Astrocyte (in vitro differentiated cells and primary cell): ENCODE results near the gene PPFIA1. TPM values are rescaled to one million over a fixed set of nuclear protein-coding genes. Genes with fewer than 3 reads are reported as not detected.

Experiments used
- DNase-seq: peaks from one replicate; pipeline ENCODE4 v3.0.0-alpha.2; 2010; ENCODE audit warnings: low read depth
- FAIRE-seq: peaks from 2 replicates; lab custom pipeline; 2011; peaks lifted over from hg19 to GRCh38; lab: Jason Lieb, UNC
- H2AFZ ChIP-seq: 2 replicates; pipeline ENCODE4 v1.6.0; 2012; ENCODE audit warnings: low read depth, low read length, inconsistent platforms
- H3K27ac ChIP-seq: 2 replicates; pipeline ENCODE4 v1.5.1; 2011; ENCODE audit warnings: low read depth, low read length, inconsistent platforms
- H3K27me3 ChIP-seq: 2 replicates; pipeline ENCODE4 v1.6.0; 2011; ENCODE audit warnings: low read length, inconsistent platforms; ENCODE audit not compliant: insufficient read depth
- H3K36me3 ChIP-seq: 2 replicates; pipeline ENCODE4 v1.5.1; 2011; ENCODE audit warnings: low read length, inconsistent platforms; ENCODE audit not compliant: insufficient read depth
- H3K4me1 ChIP-seq: 2 replicates; pipeline ENCODE4 v1.5.1; 2011; ENCODE audit warnings: low read length, inconsistent platforms; ENCODE audit not compliant: insufficient read depth
- H3K4me2 ChIP-seq: 2 replicates; pipeline ENCODE4 v1.6.0; 2012; ENCODE audit warnings: low read length, inconsistent platforms
- H3K4me3 ChIP-seq: 2 replicates; pipeline ENCODE4 v1.5.1; 2011; ENCODE audit warnings: low read depth, mild to moderate bottlenecking, low read length, inconsistent platforms; ENCODE audit not compliant: insufficient read depth
- H3K79me2 ChIP-seq: 2 replicates; pipeline ENCODE4 v1.6.0; 2012; ENCODE audit warnings: mild to moderate bottlenecking, low read length, inconsistent platforms; ENCODE audit not compliant: insufficient read depth
- H3K9ac ChIP-seq: 2 replicates; pipeline ENCODE4 v1.6.0; 2012; ENCODE audit warnings: mild to moderate bottlenecking, low read length, inconsistent platforms
- H3K9me3 ChIP-seq: 2 replicates; pipeline ENCODE4 v1.5.1; 2012; ENCODE audit warnings: low read depth, mild to moderate bottlenecking, low read length, inconsistent platforms; ENCODE audit not compliant: insufficient read depth
- H4K20me1 ChIP-seq: 2 replicates; pipeline ENCODE4 v1.6.0; 2012; ENCODE audit warnings: low read length, inconsistent platforms; ENCODE audit not compliant: insufficient read depth
- H3K27ac Mint-ChIP-seq: one replicate; pipeline ENCODE4 v1.8.0; 2021; ENCODE audit warnings: mild to moderate bottlenecking, mixed read lengths; ENCODE audit not compliant: unreplicated experiment
- H3K27me3 Mint-ChIP-seq: one replicate; pipeline ENCODE4 v1.8.0; 2021; ENCODE audit warnings: low read depth, mixed read lengths; ENCODE audit not compliant: unreplicated experiment
- H3K36me3 Mint-ChIP-seq: one replicate; pipeline ENCODE4 v1.8.0; 2021; ENCODE audit warnings: low read depth, mixed read lengths; ENCODE audit not compliant: unreplicated experiment
- H3K4me1 Mint-ChIP-seq: one replicate; pipeline ENCODE4 v1.8.0; 2021; ENCODE audit warnings: low read depth, mixed read lengths; ENCODE audit not compliant: unreplicated experiment
- H3K4me3 Mint-ChIP-seq: one replicate; pipeline ENCODE4 v1.8.0; 2021; ENCODE audit warnings: mild to moderate bottlenecking, moderate library complexity, mixed read lengths; ENCODE audit not compliant: unreplicated experiment
- H3K9me3 Mint-ChIP-seq: one replicate; pipeline ENCODE4 v1.8.0; 2021; ENCODE audit warnings: mild to moderate bottlenecking, mixed read lengths; ENCODE audit not compliant: unreplicated experiment
- CTCF ChIP-seq: IDR thresholded peaks from 2 replicates; pipeline ENCODE4 v1.5.1; 2011; ENCODE audit warnings: low read depth, mild to moderate bottlenecking, inconsistent platforms, low read length, moderate library complexity; ENCODE audit not compliant: insufficient read depth
- EZH2 ChIP-seq: IDR thresholded peaks from 2 replicates; pipeline ENCODE4 v1.6.1; 2012; ENCODE audit warnings: mild to moderate bottlenecking, low read length, inconsistent platforms; ENCODE audit not compliant: insufficient read depth
- total RNA-seq: library from RNA; stranded (reverse); gene quantifications from 2 replicates; pipeline ENCODE4 v1.2.1, GENCODE V29; 2021

The PPFIA1 gene
- total RNA-seq, 1 donor from 2014 or later, result 54.7 TPM

- no peak overlapping the region for H3K4me3 Mint-ChIP-seq
- no peaks in the 10 kb centered on the region for H3K27me3 Mint-ChIP-seq
- Histone ChIP-seq H3K4me1 (no peaks in the 10 kb centered on the region), H4K20me1 (peaks cover 14% of the 10 kb centered on the region), H2AFZ (no peak overlapping the region), H3K79me2 (peaks cover 7% of the 10 kb centered on the region), H3K27me3 (no peaks in the 10 kb centered on the region), H3K4me2 (no peak overlapping the region), H3K4me3 (no peak overlapping the region), H3K9ac (no peak overlapping the region), H3K27ac (no peak overlapping the region), H3K9me3 (no peaks in the 10 kb centered on the region), H3K36me3 (peaks cover 62% of the 10 kb centered on the region)
- peaks cover 29% of the 10 kb centered on the region for H3K36me3 Mint-ChIP-seq
- TF ChIP-seq EZH2, result no peak
- TF ChIP-seq CTCF, result no peak
- DNase-seq, result no peak
- no peak overlapping the region for H3K27ac Mint-ChIP-seq
- no peak for FAIRE-seq
- peaks cover 10% of the 10 kb centered on the region for H3K4me1 Mint-ChIP-seq
- H3K9me3 Mint-ChIP-seq, result no peaks in the 10 kb centered on the region
Measured at GRCh38 chr11:70331901-70332300, 61.4 kb downstream of the PPFIA1 start.

GRCh38 chr11:70332567-70332966 is 62.1 kb downstream of the PPFIA1 start:
- no peak overlapping the region for H3K4me3 Mint-ChIP-seq
- TF ChIP-seq EZH2 (no peak), CTCF (no peak)
- peaks cover 64% of the 10 kb centered on the region for H3K36me3 ChIP-seq
- no peaks in the 10 kb centered on the region for H3K9me3 Mint-ChIP-seq
- H3K36me3 Mint-ChIP-seq, result peaks cover 32% of the 10 kb centered on the region
- no peaks in the 10 kb centered on the region for H3K27me3 Mint-ChIP-seq
- H3K4me2 ChIP-seq, result no peak overlapping the region
- peaks cover 10% of the 10 kb centered on the region for H3K4me1 Mint-ChIP-seq
- H2AFZ ChIP-seq, result no peak overlapping the region
- no peak for DNase-seq
- no peaks in the 10 kb centered on the region for H3K27me3 ChIP-seq
- FAIRE-seq, result no peak
- H3K4me3 ChIP-seq, result no peak overlapping the region
- H3K27ac Mint-ChIP-seq, result no peak overlapping the region
- H3K9ac ChIP-seq, result no peak overlapping the region
- H3K9me3 ChIP-seq, result no peaks in the 10 kb centered on the region
- H3K4me1 ChIP-seq, result no peaks in the 10 kb centered on the region
- peaks cover 4% of the 10 kb centered on the region for H3K79me2 ChIP-seq
- no peak overlapping the region for H3K27ac ChIP-seq
- H4K20me1 ChIP-seq, result peaks cover 14% of the 10 kb centered on the region

- Histone ChIP-seq H3K36me3 (peaks cover 70% of the 10 kb centered on the region), H3K4me2 (no peak overlapping the region), H3K27me3 (no peaks in the 10 kb centered on the region), H3K9me3 (no peaks in the 10 kb centered on the region), H3K9ac (no peak overlapping the region), H3K4me3 (no peak overlapping the region), H2AFZ (no peak overlapping the region), H3K27ac (no peak overlapping the region), H3K4me1 (no peaks in the 10 kb centered on the region), H3K79me2 (peaks cover 4% of the 10 kb centered on the region), H4K20me1 (peaks cover 14% of the 10 kb centered on the region)
- H3K4me1 Mint-ChIP-seq, result peaks cover 8% of the 10 kb centered on the region
- peaks cover 32% of the 10 kb centered on the region for H3K36me3 Mint-ChIP-seq
- DNase-seq (peak; percentile 22), FAIRE-seq (no peak)
- H3K27me3 Mint-ChIP-seq, result no peaks in the 10 kb centered on the region
- H3K4me3 Mint-ChIP-seq, result no peak overlapping the region
- H3K27ac Mint-ChIP-seq, result no peak overlapping the region
- no peaks in the 10 kb centered on the region for H3K9me3 Mint-ChIP-seq
- TF ChIP-seq CTCF (no peak), EZH2 (no peak)
Measured at GRCh38 chr11:70333261-70333660, 62.8 kb downstream of the PPFIA1 start.
